ENCODE measurements around the gene MARF1.

- no peak for TF ChIP-seq ZNF274 (IDR thresholded peaks at IDR 0.05; ENCODE audit: low read depth, low read length)
- no peak for TF ChIP-seq YY1 (IDR thresholded peaks at IDR 0.05; ENCODE audit: insufficient read depth, insufficient read length)
- no peak for TF ChIP-seq SUZ12 (IDR thresholded peaks at IDR 0.05; ENCODE audit: extremely low read depth, insufficient read depth, insufficient read length)
Measured at GRCh38 chr16:15640966-15641365, 2.0 kb downstream of the MARF1 start.

Data from NT2/D1 (cell line).